ENCODE data around the gene RABEP2.

- no peak for TF ChIP-seq CTCF (IDR thresholded peaks at IDR 0.05)
- no peak for TF ChIP-seq RAD21 (conservative IDR thresholded peaks at IDR 0.05 in 1 of 2, IDR thresholded peaks at IDR 0.05 in 1 of 2)
- TF ChIP-seq RFX5 (IDR thresholded peaks at IDR 0.05) = no peak
- no peak for TF ChIP-seq EP300 (IDR thresholded peaks at IDR 0.05)
- TF ChIP-seq RNF2 (IDR thresholded peaks at IDR 0.05; ENCODE audit: borderline replicate concordance, low read depth) = no peak
- TF ChIP-seq ZFP36 (IDR thresholded peaks at IDR 0.05; ENCODE audit: borderline replicate concordance, partially characterized antibody) = no peak
- TF ChIP-seq RCOR1 (IDR thresholded peaks at IDR 0.05; ENCODE audit: low read depth, low read length) = no peak
- no peak for TF ChIP-seq CHD4 (IDR thresholded peaks at IDR 0.05; ENCODE audit: borderline replicate concordance)
- TF ChIP-seq PHF8 (IDR thresholded peaks at IDR 0.05; ENCODE audit: borderline replicate concordance, low read depth) = no peak
- TF ChIP-seq HOXB5 (CRISPR knock-in tag; IDR thresholded peaks at IDR 0.05) = no peak
- no peak for TF ChIP-seq BHLHE40 (IDR thresholded peaks at IDR 0.05; ENCODE audit: low read depth, low read length)
- no peak for TF ChIP-seq CHD2 (IDR thresholded peaks at IDR 0.05; ENCODE audit: low read length, partially characterized antibody)
- no peak for TF ChIP-seq FOSL2 (IDR thresholded peaks at IDR 0.05)
- TF ChIP-seq FOSL2 (CRISPR knock-in tag; IDR thresholded peaks at IDR 0.05) = no peak
Measured at GRCh38 chr16:28915181-28915580, 9.9 kb downstream of the RABEP2 start.

Measured in A549 (cell line).